Vagina (tissue), 2 donors: Measurements from ENCODE around the gene METTL16.

ENCODE experiments used
- CTCF ChIP-seq, 3 experiments: fragments of 450-650 bp in 2 of 3; fragments of 200-600 bp in 1 of 3; sonication (generic) in 1 of 3; IDR thresholded peaks; one replicate each; pipeline ENCODE4 v1.5.1; 2017 to 2019; ENCODE audit warnings: antibody characterized with exemption in 3 of 3, mild to moderate bottlenecking in 2 of 3, moderate library complexity in 2 of 3
- POLR2A ChIP-seq, 2 donors: fragments of 450-650 bp; IDR thresholded peaks; one replicate each; pipeline ENCODE4 v1.6.1; 2017; ENCODE audit warnings: antibody characterized with exemption in 2 of 2, mild to moderate bottlenecking in 2 of 2, moderate library complexity in 2 of 2
- POLR2AphosphoS5 ChIP-seq, 2 donors: sonication (generic); formaldehyde crosslinking; IDR thresholded peaks; one replicate each; pipeline ENCODE4 v1.9.0; 2017; ENCODE audit warnings: antibody characterized with exemption in 2 of 2, mild to moderate bottlenecking in 2 of 2, low read depth in 1 of 2; ENCODE audit not compliant: insufficient read depth in 1 of 2

DNA sequence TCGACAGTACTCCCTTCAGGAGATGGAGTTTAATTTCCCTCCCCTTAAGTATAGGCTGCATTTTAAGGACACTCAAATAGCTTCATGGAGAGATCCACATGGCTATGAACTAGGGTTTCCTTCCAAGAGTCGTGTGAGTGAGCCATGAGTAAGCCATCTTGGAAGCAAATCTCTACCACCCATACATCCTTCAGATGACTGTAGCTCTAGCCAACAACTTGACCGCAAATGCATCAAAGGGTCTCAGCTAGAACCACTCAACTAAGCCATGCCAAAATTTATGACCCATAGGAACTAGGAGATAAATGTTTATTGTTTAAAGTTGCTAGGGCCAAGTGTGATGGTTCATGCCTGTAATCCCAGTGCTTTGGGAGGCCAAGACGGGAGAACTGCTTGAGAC, 43.4 kb downstream of the METTL16 start:
- no peak for TF ChIP-seq CTCF (IDR thresholded peaks at IDR 0.05)
- TF ChIP-seq POLR2A (IDR thresholded peaks at IDR 0.05), result no peak
- no peak for TF ChIP-seq POLR2AphosphoS5 (IDR thresholded peaks at IDR 0.05; ENCODE audit: insufficient read depth in 1 of 2, low read depth in 1 of 2)
